ENCODE measurements around the gene HACD3. TPM values are rescaled to one million over a fixed set of nuclear protein-coding genes. Genes with fewer than 3 reads are reported as not detected.

The HACD3 gene
- total and polyA plus RNA-seq, 9 of the 15 experiments (the other 6 are each of a cell fraction or from before 2014, with no cell fraction given), result 48.1 to 117 (median 72.8) TPM

DNA sequence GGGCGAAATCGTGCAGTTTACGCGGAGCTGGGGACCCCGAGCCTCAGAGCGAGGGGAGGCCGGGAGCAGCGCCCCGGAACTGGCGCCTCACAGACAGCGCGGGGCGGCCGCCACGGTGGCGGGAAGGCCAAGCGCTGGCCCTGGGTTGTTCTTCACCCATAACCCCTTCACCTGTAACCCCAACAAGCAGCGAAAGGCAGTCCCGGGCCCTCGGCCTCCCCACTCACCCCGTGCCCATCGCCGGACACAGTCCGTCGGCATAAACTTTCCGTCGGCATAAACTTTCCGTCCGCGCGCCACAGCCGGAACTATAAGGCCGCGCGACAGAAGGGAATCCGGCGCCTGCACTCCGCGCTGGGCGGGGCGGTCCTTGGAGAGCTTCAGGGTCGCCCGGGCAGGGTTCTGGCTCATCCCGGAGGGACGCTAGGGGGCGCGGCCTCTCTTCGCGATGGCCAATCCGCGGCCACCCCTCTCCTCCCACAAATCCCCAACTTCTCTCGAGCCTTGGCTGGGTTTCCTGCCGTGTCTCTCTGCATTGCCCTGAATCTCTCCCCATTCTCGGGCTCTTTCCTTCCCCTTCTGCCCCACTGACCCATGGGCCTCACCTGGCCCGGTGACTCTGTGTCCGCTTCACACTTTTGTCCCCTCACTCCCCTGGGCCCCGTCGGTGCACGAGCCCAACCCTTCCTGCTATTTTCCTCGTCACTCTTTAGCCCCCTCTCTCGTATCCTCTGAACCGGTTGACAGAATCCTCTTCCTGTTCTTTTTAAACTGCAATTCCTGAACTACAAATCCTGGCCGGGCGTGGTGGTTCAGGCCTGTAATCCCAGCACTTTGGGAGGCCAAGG, 80.8 kb downstream of the HACD3 start, which contains the start of gene INTS14 (continued):
- TF ChIP-seq ZNF143 (CRISPR knock-in tag; IDR thresholded peaks at IDR 0.05) (peak; percentile 49; the same call in 1 of the 2 replicates), ZNF586 (CRISPR knock-in tag; conservative IDR thresholded peaks at IDR 0.05) (no peak), NCOA1 (IDR thresholded peaks at IDR 0.05; ENCODE audit: low read depth) (peak; percentile 99), ATF7 (IDR thresholded peaks at IDR 0.05) (peak; percentile 88), ZNF445 (CRISPR knock-in tag; IDR thresholded peaks at IDR 0.05; ENCODE audit: low read depth) (no peak), MTA1 (IDR thresholded peaks at IDR 0.05; ENCODE audit: borderline replicate concordance) (peak; percentile 63; the same call in 1 of the 2 replicates), NELFE (IDR thresholded peaks at IDR 0.05; ENCODE audit: insufficient read depth, insufficient read length) (peak; percentile 39), ZNF408 (CRISPR knock-in tag; IDR thresholded peaks at IDR 0.05; ENCODE audit: low read depth) (no peak), MAZ (CRISPR knock-in tag; conservative IDR thresholded peaks at IDR 0.05 in 1 of 2, IDR thresholded peaks at IDR 0.05 in 1 of 2) (peak; percentile 100), GATAD2A (IDR thresholded peaks at IDR 0.05) (peak; percentile 86), HCFC1 (IDR thresholded peaks at IDR 0.05; ENCODE audit: low read depth, low read length) (peak; percentile 89), FOXJ2 (tag; IDR thresholded peaks at IDR 0.05) (peak; percentile 89), WHSC1 (IDR thresholded peaks at IDR 0.05; ENCODE audit: low read length) (no peak), DACH1 (IDR thresholded peaks at IDR 0.05; ENCODE audit: partially characterized antibody) (peak; percentile 52), PML (IDR thresholded peaks at IDR 0.05; ENCODE audit: low read length) (peak; percentile 74), ZFP1 (CRISPR knock-in tag; IDR thresholded peaks at IDR 0.05) (no peak), TAF15 (IDR thresholded peaks at IDR 0.05; ENCODE audit: low read depth, low read length) (no peak), U2AF2 (optimal IDR thresholded peaks at IDR 0.05; ENCODE audit: low read depth, low read length) (no peak), KDM5B (IDR thresholded peaks at IDR 0.05; ENCODE audit: insufficient replicate concordance, low read depth, low read length) (peak; percentile 94), ARNT (IDR thresholded peaks at IDR 0.05) (peak in 1 of 2 experiments; percentile 63; a peak in 2 of 4 replicates), MEIS2 (IDR thresholded peaks at IDR 0.05; ENCODE audit: partially characterized antibody) (no peak), ZNF212 (CRISPR knock-in tag; IDR thresholded peaks at IDR 0.05) (no peak)
- TF ChIP-seq, protein P1, sequence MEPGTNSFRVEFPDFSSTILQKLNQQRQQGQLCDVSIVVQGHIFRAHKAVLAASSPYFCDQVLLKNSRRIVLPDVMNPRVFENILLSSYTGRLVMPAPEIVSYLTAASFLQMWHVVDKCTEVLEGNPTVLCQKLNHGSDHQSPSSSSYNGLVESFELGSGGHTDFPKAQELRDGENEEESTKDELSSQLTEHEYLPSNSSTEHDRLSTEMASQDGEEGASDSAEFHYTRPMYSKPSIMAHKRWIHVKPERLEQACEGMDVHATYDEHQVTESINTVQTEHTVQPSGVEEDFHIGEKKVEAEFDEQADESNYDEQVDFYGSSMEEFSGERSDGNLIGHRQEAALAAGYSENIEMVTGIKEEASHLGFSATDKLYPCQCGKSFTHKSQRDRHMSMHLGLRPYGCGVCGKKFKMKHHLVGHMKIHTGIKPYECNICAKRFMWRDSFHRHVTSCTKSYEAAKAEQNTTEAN (CRISPR knock-in tag; IDR thresholded peaks at IDR 0.05), result no peak
- TF ChIP-seq, protein P2, sequence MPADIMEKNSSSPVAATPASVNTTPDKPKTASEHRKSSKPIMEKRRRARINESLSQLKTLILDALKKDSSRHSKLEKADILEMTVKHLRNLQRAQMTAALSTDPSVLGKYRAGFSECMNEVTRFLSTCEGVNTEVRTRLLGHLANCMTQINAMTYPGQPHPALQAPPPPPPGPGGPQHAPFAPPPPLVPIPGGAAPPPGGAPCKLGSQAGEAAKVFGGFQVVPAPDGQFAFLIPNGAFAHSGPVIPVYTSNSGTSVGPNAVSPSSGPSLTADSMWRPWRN (IDR thresholded peaks at IDR 0.05; ENCODE audit: low read depth), result peak; percentile 15; the same call in 1 of the 2 replicates
- TF ChIP-seq, protein P3, sequence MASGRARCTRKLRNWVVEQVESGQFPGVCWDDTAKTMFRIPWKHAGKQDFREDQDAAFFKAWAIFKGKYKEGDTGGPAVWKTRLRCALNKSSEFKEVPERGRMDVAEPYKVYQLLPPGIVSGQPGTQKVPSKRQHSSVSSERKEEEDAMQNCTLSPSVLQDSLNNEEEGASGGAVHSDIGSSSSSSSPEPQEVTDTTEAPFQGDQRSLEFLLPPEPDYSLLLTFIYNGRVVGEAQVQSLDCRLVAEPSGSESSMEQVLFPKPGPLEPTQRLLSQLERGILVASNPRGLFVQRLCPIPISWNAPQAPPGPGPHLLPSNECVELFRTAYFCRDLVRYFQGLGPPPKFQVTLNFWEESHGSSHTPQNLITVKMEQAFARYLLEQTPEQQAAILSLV (tag; IDR thresholded peaks at IDR 0.05), result no peak
- TF ChIP-seq, protein P4, sequence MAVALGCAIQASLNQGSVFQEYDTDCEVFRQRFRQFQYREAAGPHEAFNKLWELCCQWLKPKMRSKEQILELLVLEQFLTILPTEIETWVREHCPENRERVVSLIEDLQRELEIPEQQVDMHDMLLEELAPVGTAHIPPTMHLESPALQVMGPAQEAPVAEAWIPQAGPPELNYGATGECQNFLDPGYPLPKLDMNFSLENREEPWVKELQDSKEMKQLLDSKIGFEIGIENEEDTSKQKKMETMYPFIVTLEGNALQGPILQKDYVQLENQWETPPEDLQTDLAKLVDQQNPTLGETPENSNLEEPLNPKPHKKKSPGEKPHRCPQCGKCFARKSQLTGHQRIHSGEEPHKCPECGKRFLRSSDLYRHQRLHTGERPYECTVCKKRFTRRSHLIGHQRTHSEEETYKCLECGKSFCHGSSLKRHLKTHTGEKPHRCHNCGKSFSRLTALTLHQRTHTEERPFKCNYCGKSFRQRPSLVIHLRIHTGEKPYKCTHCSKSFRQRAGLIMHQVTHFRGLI (CRISPR knock-in tag; IDR thresholded peaks at IDR 0.05), result no peak

Measured in K562 (cell line).